T-cell (primary cell): ENCODE measurements around the gene CSTF1. TPM values are rescaled to one million over a fixed set of nuclear protein-coding genes. Genes with fewer than 3 reads are reported as not detected.

Experiments used
- ATAC-seq, 4 experiments: fragments of 200-7000 bp in 3 of 4; fragments of 150-1000 bp in 1 of 4; cut with Tn5 transposase; replicated peaks in 1 of 4; 1 replicate in 3 of 4; 2 replicates in 1 of 4; pipeline ENCODE4 v1.10.0; 2021; ENCODE audit warnings: moderate library complexity in 3 of 4, mild to moderate bottlenecking in 2 of 4, moderate number of reproducible peaks in 1 of 4
- CTCF ChIA-PET, 2 donors: fragments of 300-600 bp; sonication (Branson Sonifier 250); formaldehyde crosslinking; loops; one replicate each; lab custom pipeline; 2022; ENCODE audit warnings: antibody characterized with exemption in 2 of 2; lab: Charles Lee
- POLR2A ChIA-PET, 2 donors: fragments of 300-600 bp; sonication (Branson Sonifier 250); formaldehyde crosslinking; loops; one replicate each; lab custom pipeline; 2022; ENCODE audit warnings: antibody characterized with exemption in 2 of 2; lab: Charles Lee
- DNase-seq, 35 experiments: peaks; one replicate each; pipeline versions ENCODE4 v3.0.0 to v3.0.0-alpha.2; 2013 to 2023
- H3K27ac ChIP-seq: one replicate; pipeline ENCODE4 v1.5.1; 2013; ENCODE audit warnings: low read length
- H3K27me3 ChIP-seq, 2 experiments: replicated peaks in 1 of 2; 1 replicate in 1 of 2; 2 replicates in 1 of 2; pipeline versions ENCODE4 v1.6.1 to v1.7.0; 2013; ENCODE audit warnings: low read length in 1 of 2, mixed read lengths in 1 of 2; ENCODE audit not compliant: control insufficient read depth in 2 of 2, insufficient read depth in 2 of 2; ENCODE audit errors: extremely low read depth in 1 of 2
- H3K36me3 ChIP-seq, 2 donors: 1 replicate in 1 of 2; 2 replicates in 1 of 2; pipeline versions ENCODE4 v1.6.1 to v1.7.0; 2013; ENCODE audit warnings: low read length in 1 of 2; ENCODE audit not compliant: control insufficient read depth in 2 of 2, insufficient read depth in 1 of 2; ENCODE audit errors: extremely low read depth in 1 of 2
- H3K4me1 ChIP-seq, 2 experiments: 1 replicate in 1 of 2; 2 replicates in 1 of 2; pipeline versions ENCODE4 v1.6.1 to v1.7.0; 2013; ENCODE audit warnings: low read length in 2 of 2, mixed read lengths in 1 of 2; ENCODE audit not compliant: insufficient read depth in 2 of 2, control insufficient read depth in 1 of 2; ENCODE audit errors: extremely low read depth in 1 of 2
- H3K4me3 ChIP-seq, 2 donors: 1 replicate in 1 of 2; 2 replicates in 1 of 2; pipeline versions ENCODE4 v1.5.1 to v1.7.0; 2013; ENCODE audit warnings: mild to moderate bottlenecking in 2 of 2, low read length in 1 of 2, moderate library complexity in 1 of 2; ENCODE audit not compliant: control insufficient read depth in 1 of 2; ENCODE audit errors: extremely low read depth in 1 of 2
- H3K9me3 ChIP-seq: 2 replicates; pipeline ENCODE4 v1.7.0; 2013
- H3K27ac Mint-ChIP-seq, 2 donors: one replicate each; pipeline ENCODE4 v1.8.0; 2020 to 2021; ENCODE audit warnings: mild to moderate bottlenecking in 2 of 2, mixed read lengths in 2 of 2
- H3K27me3 Mint-ChIP-seq, 2 donors: one replicate each; pipeline ENCODE4 v1.8.0; 2021 to 2022; ENCODE audit warnings: mixed read lengths in 2 of 2
- H3K36me3 Mint-ChIP-seq: one replicate; pipeline ENCODE4 v1.8.0; 2021; ENCODE audit warnings: mixed read lengths
- H3K4me1 Mint-ChIP-seq, 3 donors: one replicate each; pipeline ENCODE4 v1.8.0; 2020 to 2022; ENCODE audit warnings: mixed read lengths in 3 of 3, mild to moderate bottlenecking in 1 of 3
- H3K4me3 Mint-ChIP-seq, 3 donors: one replicate each; pipeline ENCODE4 v1.8.0; 2020 to 2022; ENCODE audit warnings: mild to moderate bottlenecking in 3 of 3, mixed read lengths in 3 of 3, moderate library complexity in 3 of 3
- H3K9me3 Mint-ChIP-seq, 3 donors: one replicate each; pipeline ENCODE4 v1.8.0; 2020 to 2022; ENCODE audit warnings: mixed read lengths in 3 of 3
- WGBS: methylation state at CpG from one replicate; pipeline ENCODE4 v1.1.5; 2013; ENCODE audit warnings: missing lambda C conversion rate; ENCODE audit not compliant: insufficient coverage; 5-methylcytosine and 5-hydroxymethylcytosine counted together
- total RNA-seq, 35 experiments: library from RNA in 6 of 35; stranded (reverse) in 6 of 35; fragments of 120-200 nt in 1 of 35; gene quantifications; one replicate each; pipeline versions ENCODE4 v1.2.1 to v1.2.4 and lab custom pipeline; 2013 to 2026

The CSTF1 gene
- total RNA-seq, 5 donors from 2014 or later (not counting 1 experiment from before 2014, with no cell fraction given): 17.3 to 47.7 (median 41.9) TPM

DNA sequence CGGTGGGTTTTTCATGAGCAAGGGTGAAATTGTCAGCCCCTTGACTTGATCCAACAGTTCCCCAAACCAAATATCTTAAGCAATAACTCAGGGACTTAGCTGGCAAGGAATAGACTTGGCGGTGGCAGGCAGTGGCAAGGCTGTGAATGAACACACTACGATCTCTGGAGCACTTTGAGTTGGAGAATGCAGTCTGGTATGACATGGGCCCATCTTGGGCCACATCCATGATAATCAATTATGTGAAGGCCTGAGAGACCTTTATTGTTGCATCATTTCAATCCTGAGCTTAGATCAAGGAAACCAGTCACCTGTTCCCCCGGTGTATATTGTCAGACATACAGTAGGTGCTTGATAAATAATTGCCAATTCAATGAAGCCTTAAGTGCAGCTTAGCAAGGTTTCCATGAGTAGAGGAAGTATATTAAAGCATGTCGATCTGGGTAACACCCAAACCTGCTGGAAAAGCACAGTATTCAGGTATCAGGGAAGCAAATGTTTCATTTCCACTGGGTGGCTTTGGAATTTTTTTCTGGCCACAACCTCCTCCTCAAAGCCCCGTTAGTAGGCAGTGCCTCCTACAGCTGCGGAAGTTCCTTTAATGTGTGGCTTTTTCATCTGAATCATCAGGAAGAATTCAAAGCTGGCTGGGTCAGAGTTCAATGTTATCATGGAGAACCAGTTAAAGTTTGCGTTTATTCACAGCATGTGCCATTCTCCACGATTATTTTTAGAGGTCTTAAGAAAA is 29.8 kb downstream of the CSTF1 start:
- Histone ChIP-seq H3K27me3 (no peaks in the 10 kb centered on the region), H3K4me1 (peaks cover 31 to 56% of the 10 kb centered on the region in 2 experiments), H3K27ac (peak overlapping the region; percentile 13), H3K4me3 (no peak overlapping the region), H3K36me3 (no peaks in the 10 kb centered on the region), H3K9me3 (no peaks in the 10 kb centered on the region)
- Mint-ChIP-seq H3K36me3 (peaks cover 15% of the 10 kb centered on the region), H3K27ac (peak overlapping the region; percentile 84 to 97), H3K27me3 (no peaks in the 10 kb centered on the region), H3K9me3 (no peaks in the 10 kb centered on the region), H3K4me1 (peaks cover 56 to 71% (median 64%) of the 10 kb centered on the region in 3 donors), H3K4me3 (peak overlapping the region; percentile 2 to 70 (median 13))
- WGBS: 50% methylated on average over 2 of the region's 9 CpGs
- ChIA-PET CTCF (interaction anchor here in 1 of 2 donors (0.6 kb wide), 2 partner anchors 9 to 24 kb away, joined by 3 read pairs; no protein-coding TSS in a partner anchor), POLR2A (interaction anchor here (1.2 to 2.4 kb wide), 2 partner anchors 10 to 12 kb away, joined by 4 to 16 read pairs; partner anchors contain the start of gene CASS4 (in 1 of the 2))
- no peak for ATAC-seq
- DNase-seq: no peak

DNA sequence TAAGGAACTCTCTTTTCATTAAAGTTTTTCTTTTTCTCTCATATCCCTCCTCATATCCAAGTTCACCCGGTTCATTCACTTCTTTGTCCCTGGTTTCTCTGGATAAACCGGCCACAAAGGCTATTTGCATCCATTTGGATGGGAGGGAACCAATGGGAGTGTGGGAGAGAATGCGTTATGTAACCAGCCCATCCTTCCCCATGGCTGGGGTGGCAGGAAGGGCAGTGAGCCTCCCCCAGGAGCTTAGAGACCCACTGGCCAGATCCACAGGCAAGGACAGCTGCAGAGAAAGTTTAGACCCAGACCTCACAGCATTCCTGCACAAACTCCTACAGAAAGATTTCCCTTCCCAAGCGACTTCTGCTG is 30.4 kb downstream of the CSTF1 start:
- no peaks in the 10 kb centered on the region for H3K27me3 ChIP-seq

DNA sequence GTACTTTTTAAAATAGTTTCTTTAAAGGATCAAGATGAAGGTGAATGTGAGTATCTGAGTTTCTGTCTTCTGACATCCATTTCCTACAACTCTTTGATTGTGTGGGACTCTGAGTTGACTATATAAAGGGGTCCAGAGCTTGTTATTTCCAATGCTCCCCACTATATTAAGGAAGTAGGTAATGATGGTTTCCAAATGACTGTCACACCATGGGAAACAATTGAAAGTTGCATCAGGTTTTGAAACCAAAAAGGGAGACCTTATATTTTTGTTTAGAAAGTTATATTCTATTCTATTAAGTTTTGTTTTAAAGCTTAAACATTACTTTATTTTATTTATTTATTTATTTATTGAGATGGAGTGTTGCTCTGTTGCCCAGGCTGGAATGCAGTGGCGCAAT is 30.8 kb downstream of the CSTF1 start:
- H3K27ac Mint-ChIP-seq: peak overlapping the region; percentile 84 to 97
- H3K27me3 Mint-ChIP-seq: no peaks in the 10 kb centered on the region
- ATAC-seq (no peak), DNase-seq (no peak)
- no peaks in the 10 kb centered on the region for H3K9me3 Mint-ChIP-seq
- Histone ChIP-seq H3K27ac (no peak overlapping the region), H3K9me3 (no peaks in the 10 kb centered on the region), H3K27me3 (no peaks in the 10 kb centered on the region), H3K4me3 (no peak overlapping the region), H3K36me3 (no peaks in the 10 kb centered on the region), H3K4me1 (peaks cover 28 to 49% of the 10 kb centered on the region in 2 experiments)
- ChIA-PET POLR2A (interaction anchor here (1.3 to 2.4 kb wide), 3 partner anchors 9 to 11 kb away, joined by 3 to 16 read pairs (median 6); partner anchors contain the start of gene CASS4 (in 2 of the 2)), CTCF (interaction anchor here in 1 of 2 donors (0.5 kb wide), 2 partner anchors 11 kb away, joined by 3 read pairs; partner anchors contain the start of gene CASS4)
- peaks cover 13% of the 10 kb centered on the region for H3K36me3 Mint-ChIP-seq
- H3K4me1 Mint-ChIP-seq: peaks cover 55 to 71% (median 64%) of the 10 kb centered on the region in 3 donors
- H3K4me3 Mint-ChIP-seq: no peak overlapping the region
- no CpG with 5 or more reads among the region's 1 CpG for WGBS

More for the DNA sequence above, 30.4 kb downstream of the CSTF1 start:
- DNase-seq (no peak), ATAC-seq (no peak)
- no peaks in the 10 kb centered on the region for H3K9me3 Mint-ChIP-seq
- POLR2A ChIA-PET: interaction anchor here (1.2 to 2.4 kb wide), 4 partner anchors 8 to 11 kb away, joined by 3 to 16 read pairs (median 5); partner anchors contain the start of gene CASS4 (in 2 of the 2)
- no peak overlapping the region for H3K27ac ChIP-seq
- H3K4me1 ChIP-seq: peaks cover 31 to 51% of the 10 kb centered on the region in 2 experiments
- H3K4me1 Mint-ChIP-seq: peaks cover 55 to 71% (median 64%) of the 10 kb centered on the region in 3 donors
- H3K27me3 Mint-ChIP-seq: no peaks in the 10 kb centered on the region
- H3K36me3 Mint-ChIP-seq: peaks cover 13% of the 10 kb centered on the region
- peak overlapping the region; percentile 84 to 97 for H3K27ac Mint-ChIP-seq
- H3K36me3 ChIP-seq: no peaks in the 10 kb centered on the region
- no peaks in the 10 kb centered on the region for H3K9me3 ChIP-seq
- CTCF ChIA-PET: interaction anchor here (0.5 to 0.6 kb wide), 3 partner anchors 10 to 24 kb away, joined by 3 read pairs; partner anchors contain the start of gene CASS4 (in 1 of the 2)
- no CpG with 5 or more reads among the region's 4 CpGs for WGBS
- peak overlapping the region in 1 of 3 donors; percentile 70 for H3K4me3 Mint-ChIP-seq
- no peak overlapping the region for H3K4me3 ChIP-seq

DNA sequence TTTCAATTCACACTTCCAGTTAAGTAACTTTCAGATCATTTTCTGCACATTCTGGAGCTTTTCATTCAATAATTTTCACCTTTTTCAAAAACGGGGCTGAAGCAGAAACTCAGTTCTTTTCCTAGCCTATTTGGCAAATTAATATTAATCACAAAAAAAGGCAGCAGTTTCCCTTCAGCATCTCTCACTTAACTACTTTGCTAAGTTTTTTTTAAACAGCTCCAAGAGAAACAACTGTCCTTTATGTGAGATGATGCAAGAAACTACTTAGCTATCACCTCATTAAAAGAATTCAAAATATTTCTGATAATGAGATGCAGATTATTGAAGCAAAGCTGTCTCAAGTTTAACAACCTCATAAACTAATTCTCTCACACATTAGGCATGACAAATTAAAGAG is 31.4 kb downstream of the CSTF1 start:
- ChIA-PET POLR2A (interaction anchor here (1.3 to 2.4 kb wide), 3 partner anchors 9 to 12 kb away, joined by 3 to 16 read pairs (median 6); partner anchors contain the start of gene CASS4 (in 2 of the 2)), CTCF (interaction anchor here in 1 of 2 donors (0.5 kb wide), 1 partner anchor 10 kb away, joined by 3 read pairs; no protein-coding TSS in a partner anchor)
- Mint-ChIP-seq H3K4me3 (no peak overlapping the region), H3K27ac (peak overlapping the region in 1 of 2 donors; percentile 22), H3K9me3 (no peaks in the 10 kb centered on the region), H3K27me3 (no peaks in the 10 kb centered on the region), H3K36me3 (peaks cover 11% of the 10 kb centered on the region), H3K4me1 (peaks cover 55 to 71% (median 64%) of the 10 kb centered on the region in 3 donors)
- Histone ChIP-seq H3K27ac (no peak overlapping the region), H3K36me3 (no peaks in the 10 kb centered on the region), H3K4me3 (no peak overlapping the region), H3K27me3 (no peaks in the 10 kb centered on the region), H3K9me3 (no peaks in the 10 kb centered on the region), H3K4me1 (peaks cover 28 to 49% of the 10 kb centered on the region in 2 experiments)
- no peak for DNase-seq
- 80% methylated on average over 1 of the region's 1 CpG for WGBS
- ATAC-seq: no peak

GRCh38 chr20:56424931-56425330 is 32.5 kb downstream of the CSTF1 start:
- Histone ChIP-seq H3K4me3 (no peak overlapping the region), H3K27me3 (no peaks in the 10 kb centered on the region), H3K27ac (no peak overlapping the region), H3K4me1 (peaks cover 29 to 48% of the 10 kb centered on the region in 2 experiments), H3K36me3 (no peaks in the 10 kb centered on the region), H3K9me3 (no peaks in the 10 kb centered on the region)
- Mint-ChIP-seq H3K36me3 (peaks cover 13% of the 10 kb centered on the region), H3K4me1 (peaks cover 61 to 75% (median 69%) of the 10 kb centered on the region in 3 donors), H3K27ac (peak overlapping the region in 1 of 2 donors; percentile 52), H3K27me3 (no peaks in the 10 kb centered on the region), H3K9me3 (no peaks in the 10 kb centered on the region), H3K4me3 (no peak overlapping the region)
- ChIA-PET POLR2A (interaction anchor here (0.6 to 1.0 kb wide), 4 partner anchors 10 to 19 kb away, joined by 3 to 12 read pairs (median 6); no protein-coding TSS in a partner anchor), CTCF (interaction anchor here in 1 of 2 donors (0.6 kb wide), 1 partner anchor 89 kb away, joined by 3 read pairs; no protein-coding TSS in a partner anchor)
- ATAC-seq (no peak), DNase-seq (no peak)
- 86% methylated on average over 1 of the region's 1 CpG for WGBS

GRCh38 chr20:56426026-56426425 is 33.6 kb downstream of the CSTF1 start:
- Mint-ChIP-seq H3K9me3 (no peaks in the 10 kb centered on the region), H3K27me3 (no peaks in the 10 kb centered on the region), H3K4me1 (peaks cover 63 to 75% (median 71%) of the 10 kb centered on the region in 3 donors), H3K27ac (no peak overlapping the region), H3K4me3 (no peak overlapping the region), H3K36me3 (peaks cover 9% of the 10 kb centered on the region)
- CTCF ChIA-PET: interaction anchor here (0.8 to 1.8 kb wide), 2 partner anchors 14 to 26 kb away, joined by 3 to 11 read pairs; partner anchors contain the start of gene CASS4 (in 1 of the 2)
- no peak for DNase-seq
- H3K27me3 ChIP-seq: no peaks in the 10 kb centered on the region
- H3K27ac ChIP-seq: no peak overlapping the region
- 100% methylated on average over 1 of the region's 9 CpGs for WGBS
- H3K4me3 ChIP-seq: no peak overlapping the region
- POLR2A ChIA-PET: interaction anchor here in 1 of 2 donors (0.6 kb wide), 1 partner anchor 13 kb away, joined by 4 read pairs; no protein-coding TSS in a partner anchor
- no peak for ATAC-seq
- H3K9me3 ChIP-seq: no peaks in the 10 kb centered on the region
- H3K36me3 ChIP-seq: no peaks in the 10 kb centered on the region
- H3K4me1 ChIP-seq: peaks cover 26 to 45% of the 10 kb centered on the region in 2 experiments
